Myocyte (in vitro differentiated cells): ENCODE measurements around the gene MEG3. TPM values are rescaled to one million over a fixed set of nuclear protein-coding genes. Genes with fewer than 3 reads are reported as not detected.
A peak's percentile ranks its signal among the peaks of the same experiment; 100 is the strongest.

ENCODE experiments used
- DNase-seq: peaks from one replicate; pipeline ENCODE4 v3.0.0-alpha.2; 2012; ENCODE audit warnings: low read depth
- total RNA-seq: library from RNA; depleted of rRNA; stranded (reverse); fragments of >200 nt; gene quantifications from 2 replicates; pipeline ENCODE4 v1.2.3, GENCODE V29; 2014

Gene MEG3
- total RNA-seq, 1 donor from 2014 or later = 289 TPM

- no peak for DNase-seq
Observed at GRCh38 chr14:100894416-100894815, 68.5 kb downstream of the MEG3 start.

DNA sequence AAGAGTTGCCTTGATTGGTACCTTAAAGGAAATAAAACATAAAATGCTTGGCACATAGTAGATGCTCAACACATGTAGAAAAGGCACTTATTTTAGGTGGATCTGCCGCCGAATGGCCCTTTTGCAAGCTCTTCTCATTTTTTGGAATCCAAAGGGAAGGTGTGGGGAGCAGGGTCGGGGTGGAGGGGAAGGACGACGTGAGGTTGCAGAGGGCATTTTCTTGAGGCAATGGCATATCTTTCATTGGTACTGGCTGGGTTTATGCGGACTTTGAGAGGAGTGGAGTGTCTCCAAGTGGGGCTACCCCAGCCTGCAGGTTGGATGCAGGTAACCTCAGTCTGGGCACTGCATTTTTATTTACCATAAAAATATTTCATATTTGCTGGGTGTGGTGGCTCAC lies 69.5 kb downstream of the MEG3 start:
- no peak for DNase-seq

- no peak for DNase-seq
Observed at GRCh38 chr14:100896369-100897060, 70.6 kb downstream of the MEG3 start.

GRCh38 chr14:100898465-100898864 lies 72.5 kb downstream of the MEG3 start:
- DNase-seq = no peak

- DNase-seq = peak; percentile 47
Observed at GRCh38 chr14:100898935-100899883, 73.3 kb downstream of the MEG3 start.

GRCh38 chr14:100899884-100900771 lies 74.2 kb downstream of the MEG3 start:
- DNase-seq = no peak

- no peak for DNase-seq
Observed at GRCh38 chr14:100900837-100901390, 75.0 kb downstream of the MEG3 start.

DNA sequence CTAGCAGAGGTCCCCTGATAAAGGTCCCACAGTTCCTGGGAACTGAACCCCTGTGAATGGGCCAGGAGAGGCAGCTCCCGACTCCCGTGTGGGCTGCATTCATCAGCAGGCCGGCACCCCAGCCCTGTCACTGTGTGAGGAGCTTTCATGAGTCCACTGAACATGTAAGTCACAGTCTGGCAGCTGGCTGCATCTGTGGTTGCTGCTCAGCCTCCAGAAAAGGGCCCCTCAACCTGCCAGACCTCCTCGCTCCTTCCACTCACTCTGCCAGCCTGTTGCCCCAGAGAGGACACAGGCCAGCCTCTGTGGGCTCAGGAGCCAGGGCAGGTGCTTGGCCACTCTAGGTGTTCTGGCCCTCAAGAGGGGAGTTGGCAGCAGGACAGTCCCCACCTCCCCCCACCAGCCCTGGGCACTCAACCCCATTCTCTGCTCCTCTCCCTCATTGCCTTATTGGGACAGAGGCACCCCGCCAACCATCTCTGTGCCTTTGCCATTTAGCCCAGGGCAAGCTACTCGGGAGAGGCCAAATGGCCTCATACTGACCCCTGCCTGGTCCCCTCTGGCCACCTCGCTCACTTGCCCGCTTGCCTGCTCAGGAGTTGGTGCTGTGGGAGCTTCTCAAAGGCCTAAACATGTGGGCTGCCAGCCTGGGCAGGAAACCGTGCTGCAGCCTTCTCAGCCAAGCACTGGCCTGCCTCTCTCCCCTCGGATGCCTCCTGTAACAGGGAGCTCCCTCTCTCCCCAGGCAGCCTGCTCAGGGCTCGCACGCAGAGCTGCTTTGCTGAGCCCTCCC lies 75.7 kb downstream of the MEG3 start:
- no peak for DNase-seq

DNA sequence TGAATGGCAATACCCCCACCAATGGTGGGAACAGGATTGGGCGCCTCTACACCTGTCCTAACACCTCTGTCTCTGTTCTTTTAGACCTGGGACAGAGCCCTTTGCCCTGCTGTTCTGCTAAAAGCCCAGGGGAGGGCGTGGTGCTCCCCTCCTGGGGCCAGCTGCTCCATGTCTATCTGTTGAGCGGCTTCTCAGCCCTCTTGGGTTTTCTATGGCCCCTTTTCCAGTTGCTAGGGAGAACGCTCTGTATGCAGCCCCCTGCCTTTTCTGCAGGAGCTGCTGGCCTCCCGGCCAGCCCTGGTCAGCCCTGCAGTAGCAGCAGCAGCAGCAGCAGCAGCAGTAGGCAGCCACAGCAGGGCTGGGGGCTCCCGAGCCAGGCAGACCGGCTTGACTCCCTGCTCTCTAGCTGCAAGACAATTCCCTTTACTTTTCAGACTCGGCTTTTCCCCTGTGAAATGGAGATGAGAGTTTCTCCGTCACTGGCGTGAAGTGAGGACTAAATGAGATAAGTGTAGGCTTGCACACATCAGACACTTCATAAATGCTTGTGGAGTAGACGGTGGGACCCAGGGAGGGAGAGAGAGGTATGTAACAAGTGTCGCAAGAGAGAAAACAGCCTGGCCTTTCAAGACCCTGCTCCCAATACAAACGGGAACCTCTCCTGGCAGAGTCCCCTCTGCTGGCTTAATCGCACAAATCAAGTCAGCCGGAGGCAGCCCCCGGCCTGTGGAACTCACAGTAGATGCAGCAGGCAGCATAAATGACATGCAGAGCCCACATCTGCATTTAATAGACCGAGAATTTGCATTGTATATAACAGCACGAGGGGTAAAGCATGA lies 76.6 kb downstream of the MEG3 start:
- no peak for DNase-seq

- no peak for DNase-seq
Observed at GRCh38 chr14:100903134-100903468, 77.2 kb downstream of the MEG3 start.

DNA sequence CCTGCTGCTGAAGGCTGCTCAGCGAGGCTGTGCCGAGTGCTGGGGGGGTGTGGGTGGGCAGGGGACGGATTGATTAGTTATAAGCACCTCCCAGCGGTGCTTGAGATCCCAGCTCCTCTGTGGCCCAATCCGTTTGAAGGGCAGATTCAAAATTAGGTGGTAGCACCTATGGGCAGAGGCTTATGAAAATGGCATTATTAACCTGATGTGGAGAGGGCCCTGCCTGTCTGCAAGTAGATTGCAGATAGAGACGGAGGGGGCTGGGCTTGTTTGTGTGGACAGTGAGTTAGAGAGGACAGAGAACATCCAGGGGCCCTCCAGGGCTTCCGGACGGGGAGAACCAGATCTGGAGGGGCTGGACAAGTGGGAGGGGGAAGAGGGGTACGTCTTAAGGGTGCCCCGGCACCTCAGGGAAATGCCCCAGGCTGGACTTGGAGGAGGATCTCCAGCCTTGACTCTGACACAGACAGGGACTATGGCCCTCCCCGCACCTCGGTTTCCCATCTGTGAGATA lies 77.8 kb downstream of the MEG3 start, which contains the start of gene RTL1:
Gene RTL1, minus strand, starts transcription at position 51 of the 514 bp plus-strand sequence. CDS start 18,934 bp downstream, outside the sequence.
- DNase-seq = no peak

DNA sequence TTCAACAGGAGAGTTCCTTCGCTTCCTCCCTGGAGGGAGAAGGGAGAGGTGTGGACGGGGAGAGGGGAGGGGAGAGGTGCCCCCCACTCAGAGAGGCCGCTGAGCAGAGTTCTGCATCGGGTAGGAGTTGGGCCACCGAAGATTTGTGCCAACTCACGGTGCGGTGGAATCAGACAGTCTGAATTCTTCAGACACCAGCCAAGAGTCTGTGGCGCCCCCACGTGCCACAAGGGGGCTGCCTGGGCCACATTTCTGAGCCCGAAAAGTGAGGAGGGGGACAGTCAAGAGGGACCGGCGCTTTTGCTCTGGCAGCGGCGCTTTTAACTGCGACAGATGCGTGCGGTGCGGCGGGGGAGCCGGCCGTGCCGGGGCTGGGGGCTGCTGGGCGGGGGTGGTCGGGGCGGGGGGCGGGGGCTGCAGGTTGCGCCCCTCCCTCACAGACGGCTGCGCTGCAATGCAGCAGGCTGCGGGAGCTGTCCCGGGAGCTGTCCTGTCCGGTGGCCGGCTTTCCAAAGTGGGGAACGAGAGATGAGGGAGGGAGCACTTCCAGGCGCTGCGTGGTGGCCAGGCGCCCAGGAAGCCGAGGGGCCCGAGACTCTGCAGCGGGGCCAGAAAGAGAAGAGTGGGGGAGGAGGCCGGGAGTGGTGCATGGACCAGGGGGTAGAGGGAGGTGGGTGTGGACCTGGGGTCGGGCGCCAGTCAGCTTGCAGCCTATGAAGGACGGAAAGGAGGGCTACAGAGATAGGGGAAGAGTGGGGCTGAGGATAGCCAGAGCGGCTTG lies 78.6 kb downstream of the MEG3 start:
- no peak for DNase-seq

DNA sequence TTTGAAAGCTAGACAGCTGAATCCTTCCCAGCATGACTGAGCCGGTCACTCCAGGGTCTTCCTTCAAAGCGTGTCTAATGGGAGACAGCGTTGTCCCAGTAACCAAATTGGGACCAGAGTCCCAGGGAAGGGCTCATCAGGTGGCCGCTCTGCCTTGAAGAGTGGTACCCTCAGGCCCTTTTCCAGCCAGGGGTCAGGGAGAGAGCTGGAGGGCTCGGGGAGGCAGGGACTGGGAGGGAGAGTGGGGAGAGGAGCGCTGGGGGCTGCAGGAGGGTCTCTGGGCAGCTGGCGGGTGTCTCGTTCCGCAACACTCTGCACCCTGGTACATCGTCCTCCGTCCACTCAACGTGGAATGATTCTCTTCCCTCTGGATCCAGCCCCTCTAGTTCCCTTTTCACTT lies 79.2 kb downstream of the MEG3 start:
- no peak for DNase-seq

- no peak for DNase-seq
Observed at GRCh38 chr14:100906420-100906819, 80.5 kb downstream of the MEG3 start.

DNA sequence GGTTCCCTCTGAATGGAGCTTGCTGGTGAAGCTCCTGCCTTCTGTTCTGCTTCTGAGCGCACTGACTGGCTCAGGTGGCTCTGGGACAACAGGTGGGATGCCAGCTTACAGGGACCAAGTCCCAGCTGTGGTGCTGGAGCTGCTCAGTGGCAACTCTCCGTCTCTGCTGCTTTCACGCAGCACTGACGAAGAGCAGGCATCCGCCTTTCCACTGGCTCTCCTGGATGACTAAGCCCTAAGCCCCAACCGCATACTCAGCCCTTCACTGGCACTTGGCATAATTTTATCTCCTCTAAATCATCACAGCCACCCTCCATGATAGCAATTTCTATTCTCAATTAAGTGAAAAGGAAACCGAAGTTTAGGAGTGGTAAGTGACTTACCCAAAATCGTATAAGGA lies 81.3 kb downstream of the MEG3 start:
- no peak for DNase-seq

DNA sequence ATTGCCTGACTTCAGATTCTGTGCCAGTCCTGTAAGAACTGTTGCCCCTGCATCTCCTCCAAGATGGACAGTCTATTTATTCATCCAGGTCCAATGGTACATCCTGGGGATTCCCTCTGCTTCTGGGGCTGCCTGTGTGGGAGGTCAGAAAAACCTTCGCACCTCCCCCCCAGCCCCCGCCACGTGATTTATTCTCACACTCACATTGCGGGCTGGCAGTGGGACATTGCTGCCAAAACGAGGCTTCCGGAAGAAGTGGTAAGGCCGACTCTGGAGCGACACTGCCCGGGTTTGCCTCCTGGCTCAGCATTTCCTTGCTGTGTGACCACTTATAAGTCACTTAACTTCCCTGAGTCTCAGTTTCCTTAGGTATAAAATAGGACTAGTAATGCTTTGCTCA lies 83.5 kb downstream of the MEG3 start:
- no peak for DNase-seq
